Measurements from ENCODE around the gene MEGF11.

The MEGF11 gene

GRCh38 chr15:65913631-65914199 lies 339.8 kb downstream of the MEGF11 start:
- no peak overlapping the region for H3K27ac ChIP-seq (ENCODE audit: poor library complexity, severe bottlenecking)
- H3K27me3 ChIP-seq (ENCODE audit: insufficient read depth, poor library complexity, severe bottlenecking): no peaks in the 10 kb centered on the region
- no peak overlapping the region for H3K4me3 ChIP-seq (ENCODE audit: severe bottlenecking)
- no peaks in the 10 kb centered on the region for H3K9me3 ChIP-seq (ENCODE audit: severe bottlenecking)
- DNase-seq (ENCODE audit: low spot score) (peak; percentile 49), ATAC-seq (ENCODE audit: low read depth) (no peak)
- TF ChIP-seq CTCF (IDR thresholded peaks at IDR 0.05; ENCODE audit: poor library complexity, severe bottlenecking): no peak
- no peaks in the 10 kb centered on the region for H3K4me1 ChIP-seq (ENCODE audit: insufficient read depth, poor library complexity, severe bottlenecking)
- H3K36me3 ChIP-seq (ENCODE audit: low read depth): no peaks in the 10 kb centered on the region

- H3K4me1 ChIP-seq (ENCODE audit: insufficient read depth, poor library complexity, severe bottlenecking): no peaks in the 10 kb centered on the region
- no peak for TF ChIP-seq CTCF (IDR thresholded peaks at IDR 0.05; ENCODE audit: poor library complexity, severe bottlenecking)
- peaks cover 10% of the 10 kb centered on the region for H3K36me3 ChIP-seq (ENCODE audit: low read depth)
- H3K4me3 ChIP-seq (ENCODE audit: severe bottlenecking): no peak overlapping the region
- no peaks in the 10 kb centered on the region for H3K9me3 ChIP-seq (ENCODE audit: severe bottlenecking)
- ATAC-seq (ENCODE audit: low read depth): no peak
- DNase-seq (ENCODE audit: low spot score): peak; percentile 44
- no peaks in the 10 kb centered on the region for H3K27me3 ChIP-seq (ENCODE audit: insufficient read depth, poor library complexity, severe bottlenecking)
- no peak overlapping the region for H3K27ac ChIP-seq (ENCODE audit: poor library complexity, severe bottlenecking)
Measured at GRCh38 chr15:65912235-65912634, 341.3 kb downstream of the MEGF11 start.

- TF ChIP-seq CTCF (IDR thresholded peaks at IDR 0.05; ENCODE audit: poor library complexity, severe bottlenecking): no peak
- Histone ChIP-seq H3K27ac (ENCODE audit: poor library complexity, severe bottlenecking) (no peak overlapping the region), H3K9me3 (ENCODE audit: severe bottlenecking) (no peaks in the 10 kb centered on the region), H3K4me3 (ENCODE audit: severe bottlenecking) (no peak overlapping the region), H3K27me3 (ENCODE audit: insufficient read depth, poor library complexity, severe bottlenecking) (no peaks in the 10 kb centered on the region), H3K36me3 (ENCODE audit: low read depth) (peaks cover 22% of the 10 kb centered on the region), H3K4me1 (ENCODE audit: insufficient read depth, poor library complexity, severe bottlenecking) (no peaks in the 10 kb centered on the region)
- peak; percentile 57 for DNase-seq (ENCODE audit: low spot score)
- no peak for ATAC-seq (ENCODE audit: low read depth)
Measured at GRCh38 chr15:65910341-65910740, 343.2 kb downstream of the MEGF11 start.

- Histone ChIP-seq H3K9me3 (ENCODE audit: severe bottlenecking) (no peaks in the 10 kb centered on the region), H3K27me3 (ENCODE audit: insufficient read depth, poor library complexity, severe bottlenecking) (no peaks in the 10 kb centered on the region), H3K36me3 (ENCODE audit: low read depth) (peaks cover 27% of the 10 kb centered on the region), H3K4me3 (ENCODE audit: severe bottlenecking) (no peak overlapping the region), H3K27ac (ENCODE audit: poor library complexity, severe bottlenecking) (no peak overlapping the region), H3K4me1 (ENCODE audit: insufficient read depth, poor library complexity, severe bottlenecking) (no peaks in the 10 kb centered on the region)
- DNase-seq (ENCODE audit: low spot score) (peak; percentile 53), ATAC-seq (ENCODE audit: low read depth) (no peak)
- no peak for TF ChIP-seq CTCF (IDR thresholded peaks at IDR 0.05; ENCODE audit: poor library complexity, severe bottlenecking)
Measured at GRCh38 chr15:65909831-65910230, 343.7 kb downstream of the MEGF11 start.

GRCh38 chr15:65908876-65909275 lies 344.7 kb downstream of the MEGF11 start:
- H3K36me3 ChIP-seq (ENCODE audit: low read depth): peaks cover 36% of the 10 kb centered on the region
- no peak for DNase-seq (ENCODE audit: low spot score)
- H3K4me3 ChIP-seq (ENCODE audit: severe bottlenecking): no peak overlapping the region
- no peaks in the 10 kb centered on the region for H3K27me3 ChIP-seq (ENCODE audit: insufficient read depth, poor library complexity, severe bottlenecking)
- no peaks in the 10 kb centered on the region for H3K4me1 ChIP-seq (ENCODE audit: insufficient read depth, poor library complexity, severe bottlenecking)
- H3K27ac ChIP-seq (ENCODE audit: poor library complexity, severe bottlenecking): no peak overlapping the region
- no peaks in the 10 kb centered on the region for H3K9me3 ChIP-seq (ENCODE audit: severe bottlenecking)
- ATAC-seq (ENCODE audit: low read depth): no peak
- TF ChIP-seq CTCF (IDR thresholded peaks at IDR 0.05; ENCODE audit: poor library complexity, severe bottlenecking): no peak

Data from RWPE2 (cell line).